Type B pancreatic cell (in vitro differentiated cells): ENCODE results near the gene CCR9. TPM values are rescaled to one million over a fixed set of nuclear protein-coding genes. Genes with fewer than 3 reads are reported as not detected.

ENCODE experiments used
- DNase-seq: peaks from one replicate; pipeline ENCODE4 v3.0.0; 2021; ENCODE audit warnings: mixed read lengths; ENCODE audit not compliant: unreplicated experiment; ENCODE audit errors: extremely low spot score
- H3K27ac Mint-ChIP-seq: 2 replicates; pipeline ENCODE4 v1.8.0; 2021; ENCODE audit warnings: mild to moderate bottlenecking, mixed read lengths
- H3K27me3 Mint-ChIP-seq: 2 replicates; pipeline ENCODE4 v1.8.0; 2021; ENCODE audit warnings: mixed read lengths
- H3K36me3 Mint-ChIP-seq: 2 replicates; pipeline ENCODE4 v1.8.0; 2021; ENCODE audit warnings: mixed read lengths
- H3K4me1 Mint-ChIP-seq: one replicate; pipeline ENCODE4 v1.8.0; 2021; ENCODE audit warnings: mixed read lengths; ENCODE audit not compliant: unreplicated experiment
- H3K4me3 Mint-ChIP-seq: 2 replicates; pipeline ENCODE4 v1.8.0; 2021; ENCODE audit warnings: mild to moderate bottlenecking, mixed read lengths
- H3K9me3 Mint-ChIP-seq: 2 replicates; pipeline ENCODE4 v1.8.0; 2021; ENCODE audit warnings: mixed read lengths
- CTCF ChIP-seq: fragments of 200-600 bp; sonication (generic); conservative IDR thresholded peaks from 2 replicates; pipeline ENCODE4 v1.5.0; 2021; ENCODE audit warnings: antibody characterized with exemption, mild to moderate bottlenecking
- total RNA-seq: library from RNA; stranded (reverse); gene quantifications from 2 replicates; pipeline ENCODE4 v1.2.1, GENCODE V29; 2021; ENCODE audit warnings: low replicate concordance

CCR9 gene
- total RNA-seq, 1 donor from 2014 or later: not detected

GRCh38 chr3:45937206-45938042, 51.1 kb downstream of the CCR9 start:
- no peak for TF ChIP-seq CTCF
- H3K4me1 Mint-ChIP-seq: peaks cover 7% of the 10 kb centered on the region
- no peaks in the 10 kb centered on the region for H3K27me3 Mint-ChIP-seq
- DNase-seq: no peak
- peaks cover 20% of the 10 kb centered on the region for H3K36me3 Mint-ChIP-seq
- no peak overlapping the region for H3K27ac Mint-ChIP-seq
- H3K4me3 Mint-ChIP-seq: no peak overlapping the region
- H3K9me3 Mint-ChIP-seq: no peaks in the 10 kb centered on the region

- no peaks in the 10 kb centered on the region for H3K9me3 Mint-ChIP-seq
- TF ChIP-seq CTCF: no peak
These were observed 51.7 kb downstream of the CCR9 start for GRCh38 chr3:45938043-45938435.

GRCh38 chr3:45938864-45939263, 52.5 kb downstream of the CCR9 start:
- TF ChIP-seq CTCF: peak; percentile 89
- Mint-ChIP-seq H3K4me1 (peaks cover 7% of the 10 kb centered on the region), H3K4me3 (no peak overlapping the region), H3K9me3 (no peaks in the 10 kb centered on the region), H3K36me3 (peaks cover 16% of the 10 kb centered on the region), H3K27me3 (no peaks in the 10 kb centered on the region), H3K27ac (no peak overlapping the region)
- DNase-seq: no peak

More at GRCh38 chr3:45938043-45938435, 51.7 kb downstream of the CCR9 start:
- Mint-ChIP-seq H3K27me3 (no peaks in the 10 kb centered on the region), H3K4me1 (peaks cover 7% of the 10 kb centered on the region), H3K4me3 (no peak overlapping the region), H3K27ac (no peak overlapping the region), H3K36me3 (peaks cover 17% of the 10 kb centered on the region)
- no peak for DNase-seq

- no peak for DNase-seq
- no peak overlapping the region for H3K4me3 Mint-ChIP-seq
- H3K4me1 Mint-ChIP-seq: peaks cover 7% of the 10 kb centered on the region
- H3K27ac Mint-ChIP-seq: no peak overlapping the region
- no peak for TF ChIP-seq CTCF
- peaks cover 12% of the 10 kb centered on the region for H3K36me3 Mint-ChIP-seq
- H3K9me3 Mint-ChIP-seq: no peaks in the 10 kb centered on the region
- no peaks in the 10 kb centered on the region for H3K27me3 Mint-ChIP-seq
These were observed 53.0 kb downstream of the CCR9 start for GRCh38 chr3:45939341-45939771.

GRCh38 chr3:45940004-45940780, 53.8 kb downstream of the CCR9 start:
- H3K4me3 Mint-ChIP-seq: no peak overlapping the region
- H3K27me3 Mint-ChIP-seq: no peaks in the 10 kb centered on the region
- H3K36me3 Mint-ChIP-seq: peaks cover 5% of the 10 kb centered on the region
- no peak for TF ChIP-seq CTCF
- H3K9me3 Mint-ChIP-seq: no peaks in the 10 kb centered on the region
- peaks cover 7% of the 10 kb centered on the region for H3K4me1 Mint-ChIP-seq
- DNase-seq: no peak
- H3K27ac Mint-ChIP-seq: no peak overlapping the region
